GM21717 (cell line): Measurements from ENCODE around the gene EPB41L4A.

Experiments used
- ATAC-seq: cut with Tn5 transposase; IDR thresholded peaks from one replicate; pipeline ENCODE4 v1.9.1; 2021; ENCODE audit warnings: mild to moderate bottlenecking, moderate library complexity; ENCODE audit not compliant: unreplicated experiment

The EPB41L4A gene

DNA sequence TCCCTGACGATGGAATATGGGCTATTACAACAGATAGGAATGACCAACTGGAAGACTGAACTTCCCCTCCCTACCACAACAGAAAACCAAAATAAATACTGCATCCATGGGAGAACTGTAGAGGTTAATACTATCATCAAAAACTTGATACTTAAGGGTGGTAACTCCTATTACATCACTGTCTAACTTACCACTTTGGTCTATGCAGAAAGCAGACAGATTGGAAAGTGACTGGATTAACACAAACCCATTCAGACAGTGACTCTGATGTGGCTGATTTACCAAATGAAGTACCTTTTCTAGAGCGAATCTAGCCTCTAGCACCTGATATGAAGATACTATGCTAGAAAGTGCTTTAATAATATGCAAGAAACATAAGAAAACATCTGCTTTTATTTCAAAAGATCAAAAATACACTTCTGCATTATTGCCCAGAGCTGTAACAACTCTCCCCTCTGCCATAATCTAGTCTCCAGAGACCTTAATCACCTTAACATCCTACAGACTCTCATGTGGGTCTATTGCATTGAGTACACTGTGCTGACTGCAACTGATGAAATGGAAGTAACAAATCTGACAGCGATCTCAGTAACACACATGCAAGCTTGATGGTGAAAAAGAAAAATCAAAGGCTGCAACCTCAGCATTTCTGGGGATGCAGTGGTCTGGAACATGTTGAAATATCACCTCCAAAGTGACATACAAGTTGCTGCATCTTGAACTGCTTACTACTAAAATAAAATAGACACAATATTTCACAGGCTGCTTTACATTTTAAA is 62.7 kb downstream of the EPB41L4A start:
- no peak for ATAC-seq

DNA sequence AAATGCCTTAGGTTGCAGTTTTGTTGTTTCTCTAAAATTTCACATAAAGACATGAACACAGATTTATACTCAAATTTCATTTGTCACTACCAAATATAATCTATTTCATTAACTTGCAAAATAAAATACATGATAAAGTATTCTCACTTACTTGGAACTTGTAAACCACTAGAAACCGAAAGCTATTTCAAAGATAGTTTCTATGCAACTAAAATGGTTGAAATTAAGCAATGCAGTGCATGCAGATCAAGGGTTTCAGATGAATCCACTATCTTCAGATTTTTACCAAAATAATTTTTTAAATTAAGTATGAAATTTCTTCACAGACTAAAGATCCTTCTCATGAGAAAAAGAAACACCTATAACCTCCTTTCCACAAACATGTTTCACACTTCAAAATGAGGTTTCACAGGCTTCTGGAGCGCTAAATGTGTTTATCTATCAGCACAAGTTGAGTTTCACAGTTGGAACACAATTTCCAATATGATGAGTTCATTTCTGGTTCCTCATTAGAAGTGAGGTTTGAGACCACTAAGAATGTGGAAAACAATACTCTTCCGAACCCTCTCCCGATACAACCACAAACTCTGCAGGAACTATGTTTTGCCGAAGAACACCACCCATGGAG is 63.9 kb downstream of the EPB41L4A start:
- no peak for ATAC-seq

- ATAC-seq = no peak
These were observed 65.4 kb downstream of the EPB41L4A start for GRCh38 chr5:112353678-112354077.

DNA sequence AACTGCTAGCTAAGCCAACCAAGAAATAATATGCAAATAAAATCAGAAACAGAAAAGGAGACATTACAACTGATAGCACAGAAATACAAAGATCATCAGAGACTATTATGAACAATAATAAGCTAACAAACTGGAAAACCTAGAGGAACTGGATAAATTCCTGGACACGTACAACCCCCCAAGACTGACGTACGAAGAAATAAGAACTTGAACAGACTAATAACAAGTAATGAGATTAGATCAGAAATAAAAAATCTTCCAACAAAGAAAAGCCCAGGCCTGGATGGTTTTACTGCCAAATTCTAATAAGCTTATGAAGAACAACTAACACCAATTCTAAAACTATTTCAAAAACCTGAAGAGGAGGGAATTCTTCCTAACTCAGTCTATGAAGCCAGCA is 67.9 kb downstream of the EPB41L4A start:
- ATAC-seq = no peak

DNA sequence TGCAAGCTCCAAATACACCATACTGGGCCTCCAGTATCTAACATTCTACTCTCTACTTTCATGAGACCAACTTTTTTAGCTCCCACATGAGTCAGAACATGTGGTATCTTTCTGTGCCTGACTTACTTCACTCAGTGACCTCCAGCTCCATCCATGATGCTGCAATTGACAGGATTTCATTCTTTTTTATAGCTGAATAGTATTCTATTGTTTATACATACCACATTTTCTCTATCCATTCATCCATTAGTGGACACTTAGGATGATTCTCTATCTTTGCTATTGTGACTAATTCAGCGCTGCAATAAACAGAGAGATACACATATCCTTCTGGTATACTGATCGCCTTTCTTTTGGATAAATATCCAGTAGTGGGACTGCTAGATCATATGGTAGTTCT is 68.5 kb downstream of the EPB41L4A start:
- no peak for ATAC-seq

DNA sequence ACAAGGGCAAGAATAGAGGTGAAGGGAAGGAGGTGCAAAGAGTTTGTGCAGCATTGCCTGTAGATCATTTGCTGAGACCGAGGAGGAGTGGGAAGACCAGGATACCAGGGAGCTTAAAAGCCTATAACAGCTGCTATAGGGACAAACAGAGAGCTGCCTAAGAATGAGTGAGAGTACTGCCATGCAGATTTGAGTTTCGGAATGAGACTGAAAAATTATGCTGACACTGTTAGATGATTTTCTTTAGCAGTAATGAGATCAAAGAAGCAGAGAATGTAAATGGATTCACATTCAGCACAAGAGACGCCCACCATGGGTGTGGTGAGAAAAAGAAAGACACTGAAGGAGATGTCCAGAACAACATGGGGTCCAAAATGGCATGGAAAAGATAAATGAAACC is 69.7 kb downstream of the EPB41L4A start:
- no peak for ATAC-seq

DNA sequence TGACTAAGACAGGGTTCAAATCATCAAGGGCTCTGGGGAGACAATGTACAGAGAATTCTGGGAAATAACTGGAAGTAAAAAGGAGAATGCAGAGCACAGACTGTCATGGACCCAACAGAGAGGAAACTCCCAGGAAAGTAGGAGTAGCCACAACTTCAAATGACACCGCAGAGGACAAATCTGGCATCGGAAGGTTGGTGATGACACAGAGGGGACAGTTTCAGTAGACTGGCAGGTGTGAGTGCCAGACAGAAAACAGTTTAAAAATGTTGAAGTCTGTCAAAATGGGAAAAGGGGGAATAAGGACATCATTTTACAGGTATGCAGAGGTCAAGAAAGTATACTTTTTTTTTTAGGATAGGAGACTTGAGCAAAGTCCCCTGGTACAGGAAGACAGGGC is 70.2 kb downstream of the EPB41L4A start:
- ATAC-seq = no peak

DNA sequence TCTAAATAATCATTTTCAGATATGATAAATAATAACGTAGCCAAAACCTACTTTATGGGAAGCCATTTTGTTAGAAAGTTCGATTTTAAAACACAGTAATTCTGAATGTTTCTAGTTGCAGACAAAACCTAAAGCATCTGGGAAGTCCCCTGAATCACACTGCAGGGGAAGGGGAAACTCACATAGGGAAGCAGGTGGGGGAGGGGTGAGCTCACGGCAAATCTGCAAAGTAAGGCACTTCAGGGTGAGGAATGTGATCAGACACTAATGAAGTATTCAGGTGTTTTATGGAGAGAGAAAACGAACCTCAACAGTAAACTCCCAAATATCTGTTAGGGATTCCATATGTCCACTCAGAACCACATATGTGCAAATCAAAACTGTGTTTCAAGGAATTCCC is 70.7 kb downstream of the EPB41L4A start:
- ATAC-seq = no peak

- peak; percentile 89 for ATAC-seq
These were observed 72.5 kb downstream of the EPB41L4A start for GRCh38 chr5:112346411-112347044.

DNA sequence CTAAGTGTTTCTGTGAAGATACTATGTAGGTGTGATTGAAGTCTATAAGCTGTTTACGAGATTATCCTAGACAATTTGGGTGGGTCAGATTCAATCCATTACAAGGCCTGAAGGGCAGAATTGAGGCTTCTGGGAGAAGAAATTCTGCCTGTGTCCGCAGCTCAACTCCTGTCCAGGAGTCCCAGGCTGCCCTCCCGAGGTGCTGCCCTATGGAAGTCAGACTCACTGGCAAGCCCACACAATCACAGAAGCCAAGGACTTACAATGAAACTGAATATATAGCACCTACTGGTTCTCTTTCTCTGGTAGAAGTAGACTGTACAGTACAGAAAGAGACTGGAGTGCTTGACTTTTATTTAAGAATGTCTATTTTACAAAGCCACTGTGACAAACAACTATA is 74.5 kb downstream of the EPB41L4A start:
- no peak for ATAC-seq

DNA sequence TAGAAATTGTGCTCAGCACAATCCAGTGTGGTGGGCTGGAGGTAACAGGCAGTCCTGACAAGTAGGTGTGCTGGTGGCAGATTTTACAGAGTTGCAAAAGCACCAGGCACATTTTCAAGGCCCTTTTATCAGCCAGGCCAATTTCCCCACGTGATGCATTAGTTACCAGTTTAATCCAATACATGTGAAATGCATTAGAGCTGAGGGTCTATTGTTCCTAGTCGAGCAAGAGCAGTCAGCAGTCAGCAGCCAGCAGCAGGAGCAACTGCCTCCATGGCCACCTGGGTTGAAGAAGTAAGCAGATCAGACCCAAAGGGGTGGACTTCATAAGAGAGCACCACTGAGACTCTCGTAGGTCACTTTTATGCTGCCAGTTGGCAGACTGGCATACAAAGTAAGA is 76.7 kb downstream of the EPB41L4A start:
- no peak for ATAC-seq

- no peak for ATAC-seq
These were observed 79.3 kb downstream of the EPB41L4A start for GRCh38 chr5:112339761-112340160.

GRCh38 chr5:112338681-112339337 is 80.3 kb downstream of the EPB41L4A start:
- ATAC-seq = no peak

GRCh38 chr5:112333331-112333781 is 85.7 kb downstream of the EPB41L4A start:
- ATAC-seq = no peak

DNA sequence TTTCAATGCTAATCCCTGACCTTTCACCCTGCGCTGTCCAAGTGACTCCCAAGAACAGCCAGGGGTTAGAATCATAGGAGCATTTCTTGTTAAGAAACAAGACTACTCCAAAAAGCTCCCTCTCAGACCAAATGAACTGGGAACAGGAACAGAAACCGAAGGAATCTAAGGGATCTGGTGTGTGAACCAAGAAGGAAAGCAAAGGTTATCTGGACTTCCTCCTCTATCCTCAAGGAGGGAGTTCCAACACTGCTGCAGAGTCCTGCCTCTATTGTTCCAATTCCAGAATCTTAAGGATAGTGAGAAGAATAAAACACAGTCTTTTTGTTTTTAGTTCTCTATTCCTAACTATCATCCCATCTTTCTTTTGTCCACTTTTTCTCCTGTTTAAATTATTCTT is 87.2 kb downstream of the EPB41L4A start:
- ATAC-seq = no peak

- ATAC-seq = peak; percentile 96
These were observed 89.5 kb downstream of the EPB41L4A start for GRCh38 chr5:112329419-112330090.

DNA sequence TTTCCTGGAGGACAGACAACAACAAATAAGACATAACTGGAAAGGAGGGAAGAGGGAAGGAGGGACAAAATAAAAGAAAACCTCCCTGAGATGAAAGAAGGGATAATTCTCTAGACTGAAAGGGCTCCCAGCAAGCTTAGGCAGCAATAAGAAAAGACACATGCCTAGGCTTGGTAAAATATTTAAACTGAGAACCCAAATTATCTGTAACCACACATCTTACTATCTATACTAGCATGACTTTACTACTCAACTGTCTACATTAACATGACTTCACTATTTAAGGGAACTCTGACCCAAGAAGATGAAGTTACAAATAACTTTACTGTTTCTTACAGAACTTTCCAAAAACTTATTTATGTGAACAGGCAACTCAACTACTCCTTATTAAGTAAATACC is 95.9 kb downstream of the EPB41L4A start:
- ATAC-seq = no peak

- ATAC-seq = no peak
These were observed 98.7 kb downstream of the EPB41L4A start for GRCh38 chr5:112320408-112320807.

- no peak for ATAC-seq
These were observed 100.7 kb downstream of the EPB41L4A start for GRCh38 chr5:112318346-112318745.

GRCh38 chr5:112317866-112318265 is 101.2 kb downstream of the EPB41L4A start:
- ATAC-seq = no peak

- no peak for ATAC-seq
These were observed 102.3 kb downstream of the EPB41L4A start for GRCh38 chr5:112316731-112317130.
